Gastrocnemius medialis (tissue), 4 donors: ENCODE measurements around the gene ADAP1. TPM values are rescaled to one million over a fixed set of nuclear protein-coding genes. Genes with fewer than 3 reads are reported as not detected.
A peak's percentile ranks its signal among the peaks of the same experiment; 100 is the strongest.

ENCODE experiments used
- ATAC-seq, 2 donors: fragments of 150-250 bp; one replicate each; pipeline ENCODE4 v1.9.1; 2016
- DNase-seq, 2 donors: peaks; one replicate each; pipeline ENCODE4 v3.0.0-alpha.2; 2019
- H3K27ac ChIP-seq, 4 donors: fragments of 200-600 bp; sonication (generic); 1 replicate in 1 of 4; 2 replicates in 3 of 4; pipeline ENCODE4 v1.5.1; 2016 to 2018; ENCODE audit warnings: mild to moderate bottlenecking in 2 of 4, moderate library complexity in 1 of 4
- H3K27me3 ChIP-seq, 3 donors: fragments of 200-600 bp; sonication (generic) in 2 of 3; 1 replicate in 1 of 3; 2 replicates in 2 of 3; pipeline versions ENCODE4 v1.5.1 to v1.6.0; 2016 to 2019; ENCODE audit warnings: mild to moderate bottlenecking in 1 of 3, moderate library complexity in 1 of 3
- H3K36me3 ChIP-seq, 2 donors: fragments of 200-600 bp; sonication (generic) in 1 of 2; one replicate each; pipeline ENCODE4 v1.5.1; 2017 to 2018
- H3K4me1 ChIP-seq, 2 donors: fragments of 200-600 bp; sonication (generic) in 1 of 2; one replicate each; pipeline ENCODE4 v1.5.1; 2016 to 2017; ENCODE audit warnings: mild to moderate bottlenecking in 2 of 2
- H3K4me3 ChIP-seq, 4 donors: fragments of 200-600 bp; sonication (generic) in 3 of 4; 1 replicate in 1 of 4; 2 replicates in 3 of 4; pipeline ENCODE4 v1.5.1; 2016 to 2019; ENCODE audit warnings: mild to moderate bottlenecking in 2 of 4
- H3K9me3 ChIP-seq, 3 donors: fragments of 200-600 bp; sonication (generic) in 2 of 3; 1 replicate in 1 of 3; 2 replicates in 2 of 3; pipeline ENCODE4 v1.5.1; 2016 to 2019
- CTCF ChIP-seq, 5 experiments: fragments of 450-650 bp in 3 of 5; fragments of 200-600 bp in 2 of 5; sonication (generic) in 2 of 5; IDR thresholded peaks in 4 of 5; conservative IDR thresholded peaks in 1 of 5; 1 replicate in 4 of 5; 2 replicates in 1 of 5; pipeline ENCODE4 v1.5.1; 2016 to 2019; ENCODE audit warnings: antibody characterized with exemption in 5 of 5, mild to moderate bottlenecking in 3 of 5, moderate library complexity in 3 of 5
- POLR2A ChIP-seq, 2 donors: fragments of 450-650 bp; IDR thresholded peaks; one replicate each; pipeline ENCODE4 v1.6.1; 2017; ENCODE audit warnings: antibody characterized with exemption in 2 of 2, mild to moderate bottlenecking in 2 of 2, moderate library complexity in 2 of 2
- in situ Hi-C, 4 donors: fragments of 200-750 bp; cut with MboI; loops; one replicate each; pipeline versions ENCODE4 v1.15.0 to v1.8.0; 2017; ENCODE audit warnings: low sequenced_read_pairs in 4 of 4
- intact Hi-C: fragments of 100-400 bp; cut with DNase I; formaldehyde crosslinking; loops from one replicate; pipeline ENCODE4 v1.15.1; 2023; ENCODE audit warnings: low total_unique reads
- total RNA-seq, 4 donors: library from RNA; depleted of rRNA; stranded (reverse); fragments of >200 nt; gene quantifications; one replicate each; pipeline versions ENCODE4 v1.1.0 to v1.2.3, GENCODE V29; 2016

ADAP1 gene
- total RNA-seq, 4 donors from 2014 or later, result 0.71 to 5.0 (median 1.1) TPM

- Histone ChIP-seq H3K4me1 (peaks cover 3% of the 10 kb centered on the region in 2 donors), H3K4me3 (no peak overlapping the region), H3K9me3 (no peaks in the 10 kb centered on the region), H3K27ac (no peak overlapping the region), H3K36me3 (no peaks in the 10 kb centered on the region), H3K27me3 (peaks cover 12 to 29% (median 26%) of the 10 kb centered on the region in 3 donors)
- intact Hi-C loops (no loop called here), in situ Hi-C loops (loop anchor here (5.0 to 25.0 kb wide), 4 partner anchors 50 to 168 kb away; partner anchors contain the start of genes ZFAND2A (in 2 of the 4) and GPR146 (in 1 of the 4))
- DNase-seq (no peak), ATAC-seq (no peak)
- TF ChIP-seq POLR2A (IDR thresholded peaks at IDR 0.05) (no peak), CTCF (IDR thresholded peaks at IDR 0.05 in 4 of 5, conservative IDR thresholded peaks at IDR 0.05 in 1 of 5) (no peak)
Measured at GRCh38 chr7:994592-995308, 40.3 kb upstream of the ADAP1 start.

- peak; percentile 99 to 100 (median 100) for TF ChIP-seq CTCF (IDR thresholded peaks at IDR 0.05 in 4 of 5, conservative IDR thresholded peaks at IDR 0.05 in 1 of 5)
- no peak for TF ChIP-seq POLR2A (IDR thresholded peaks at IDR 0.05)
- intact Hi-C loops (loop anchor here (1.0 kb wide), 2 partner anchors 51 to 72 kb away; partner anchors contain the start of gene GPR146), in situ Hi-C loops (loop anchor here (5.0 to 25.0 kb wide), 4 partner anchors 52 to 169 kb away; partner anchors contain the start of genes ZFAND2A (in 2 of the 4) and GPR146 (in 1 of the 4))
- ATAC-seq (peak; percentile 94 to 97), DNase-seq (peak; percentile 92)
- Histone ChIP-seq H3K27ac (no peak overlapping the region), H3K36me3 (no peaks in the 10 kb centered on the region), H3K4me1 (peaks cover 3% of the 10 kb centered on the region in 2 donors), H3K4me3 (no peak overlapping the region), H3K9me3 (no peaks in the 10 kb centered on the region), H3K27me3 (peaks cover 28 to 46% (median 44%) of the 10 kb centered on the region in 3 donors)
Measured at GRCh38 chr7:992709-993607, 38.5 kb upstream of the ADAP1 start.

- Histone ChIP-seq H3K4me3 (no peak overlapping the region), H3K9me3 (no peaks in the 10 kb centered on the region), H3K36me3 (no peaks in the 10 kb centered on the region), H3K4me1 (peaks cover 3% of the 10 kb centered on the region in 2 donors), H3K27ac (no peak overlapping the region), H3K27me3 (peaks cover 37 to 56% (median 53%) of the 10 kb centered on the region in 3 donors)
- intact Hi-C loops, result no loop called here
- in situ Hi-C loops, result loop anchor here (5.0 to 25.0 kb wide), 4 partner anchors 53 to 170 kb away; partner anchors contain the start of genes ZFAND2A (in 2 of the 4) and GPR146 (in 1 of the 4)
- TF ChIP-seq CTCF (IDR thresholded peaks at IDR 0.05 in 4 of 5, conservative IDR thresholded peaks at IDR 0.05 in 1 of 5), result no peak
- no peak for TF ChIP-seq POLR2A (IDR thresholded peaks at IDR 0.05)
- DNase-seq (no peak), ATAC-seq (no peak)
Measured at GRCh38 chr7:991729-992656, 37.5 kb upstream of the ADAP1 start.
